Skeletal muscle cell (primary cell): Measurements from ENCODE around the gene NPIPA8.
"Not testable (repeated sequence)": the region's sequence is repeated elsewhere in the genome, so short reads cannot be mapped to it uniquely, and the experiment has no call there.

ENCODE experiments used
- DNase-seq: peaks from one replicate; pipeline ENCODE4 v3.0.0-alpha.2; 2010; ENCODE audit warnings: low read depth
- H3K4me3 ChIP-seq: 2 replicates; pipeline ENCODE4 v1.5.1; 2011; ENCODE audit warnings: low read depth, mild to moderate bottlenecking, control low read depth, low read length, moderate library complexity

NPIPA8 gene

GRCh38 chr16:18290959-18291358 is 45.6 kb downstream of the NPIPA8 start:
- DNase-seq = not testable (repeated sequence)

DNA sequence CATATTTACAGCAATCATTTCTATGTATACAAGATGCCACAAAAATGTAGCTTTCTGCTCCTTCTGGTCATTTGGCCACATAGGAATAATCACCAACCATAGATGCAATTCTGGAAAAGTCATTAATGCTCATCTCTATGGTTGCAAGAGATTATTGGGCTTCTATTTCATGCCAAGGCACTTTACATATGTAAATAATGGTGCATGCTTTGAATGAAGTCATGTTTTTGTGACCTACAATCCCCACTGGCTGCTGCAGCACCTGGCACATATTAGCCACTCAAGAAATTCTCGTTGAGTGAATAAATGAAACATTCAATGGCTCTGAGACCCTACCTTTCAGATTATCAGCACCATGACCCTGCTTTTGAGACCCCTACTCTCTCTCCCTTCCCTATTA is 50.2 kb downstream of the NPIPA8 start:
- not testable (repeated sequence) for H3K4me3 ChIP-seq, DNase-seq

More at GRCh38 chr16:18290959-18291358, 45.6 kb downstream of the NPIPA8 start:
- H3K4me3 ChIP-seq = not testable (repeated sequence)

DNA sequence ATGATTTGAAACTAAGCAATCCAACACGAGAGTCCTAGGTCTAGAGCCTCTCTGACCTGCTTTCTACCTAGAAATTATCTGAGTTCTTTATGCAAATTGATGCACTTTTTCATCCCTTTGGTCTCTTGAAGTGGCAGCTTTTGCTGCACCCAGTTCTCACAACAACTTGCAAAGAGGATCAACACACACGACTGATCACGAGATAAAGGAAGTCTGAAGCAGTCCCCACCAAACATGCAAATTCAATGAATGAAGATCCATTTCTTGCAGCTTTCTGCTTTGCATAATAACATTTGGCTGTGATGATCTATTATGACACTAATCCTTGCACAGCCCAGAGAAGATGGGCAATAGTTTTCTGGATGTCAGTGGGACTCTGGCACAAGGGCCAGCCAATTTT is 56.2 kb downstream of the NPIPA8 start:
- H3K4me3 ChIP-seq, DNase-seq: not testable (repeated sequence)

GRCh38 chr16:18276756-18277155 is 59.8 kb downstream of the NPIPA8 start:
- H3K4me3 ChIP-seq, DNase-seq: not testable (repeated sequence)

GRCh38 chr16:18270171-18270570 is 66.4 kb downstream of the NPIPA8 start:
- H3K4me3 ChIP-seq, DNase-seq: not testable (repeated sequence)
